Coronary artery (tissue), 2 donors: Measurements from ENCODE around the gene OXNAD1.

Experiments used
- DNase-seq: peaks from one replicate; pipeline ENCODE4 v3.0.0-alpha.2; 2017; ENCODE audit warnings: low spot score
- H3K27ac ChIP-seq, 2 donors: fragments of 200-600 bp; sonication (generic); one replicate each; pipeline ENCODE4 v1.5.1; 2016 to 2019
- H3K4me3 ChIP-seq: fragments of 200-600 bp; sonication (generic); 2 replicates; pipeline ENCODE4 v1.5.1; 2016; ENCODE audit warnings: mild to moderate bottlenecking, moderate library complexity
- CTCF ChIP-seq: fragments of 200-600 bp; sonication (generic); IDR thresholded peaks from one replicate; pipeline ENCODE4 v1.5.1; 2019; ENCODE audit warnings: antibody characterized with exemption

OXNAD1 gene

GRCh38 chr3:16322189-16322588, 57.2 kb downstream of the OXNAD1 start:
- Histone ChIP-seq H3K4me3 (no peak overlapping the region), H3K27ac (no peak overlapping the region)
- DNase-seq: no peak
- TF ChIP-seq CTCF: no peak

- DNase-seq: no peak
- Histone ChIP-seq H3K27ac (no peak overlapping the region), H3K4me3 (no peak overlapping the region)
- no peak for TF ChIP-seq CTCF
Measured at GRCh38 chr3:16323737-16324136, 58.7 kb downstream of the OXNAD1 start.

GRCh38 chr3:16325850-16326249, 60.8 kb downstream of the OXNAD1 start:
- TF ChIP-seq CTCF: no peak
- no peak overlapping the region for H3K27ac ChIP-seq
- no peak for DNase-seq
- no peak overlapping the region for H3K4me3 ChIP-seq

GRCh38 chr3:16326724-16327349, 61.8 kb downstream of the OXNAD1 start:
- TF ChIP-seq CTCF: no peak
- Histone ChIP-seq H3K4me3 (no peak overlapping the region), H3K27ac (no peak overlapping the region)
- DNase-seq: no peak

GRCh38 chr3:16328124-16328523, 63.1 kb downstream of the OXNAD1 start:
- DNase-seq: no peak
- TF ChIP-seq CTCF: no peak
- no peak overlapping the region for H3K4me3 ChIP-seq
- no peak overlapping the region for H3K27ac ChIP-seq

GRCh38 chr3:16329036-16329825, 64.2 kb downstream of the OXNAD1 start:
- DNase-seq: no peak
- Histone ChIP-seq H3K27ac (no peak overlapping the region), H3K4me3 (no peak overlapping the region)
- no peak for TF ChIP-seq CTCF

- no peak overlapping the region for H3K4me3 ChIP-seq
- H3K27ac ChIP-seq: no peak overlapping the region
- no peak for TF ChIP-seq CTCF
- DNase-seq: no peak
Measured at GRCh38 chr3:16329826-16330129, 64.8 kb downstream of the OXNAD1 start.
